LNCAP (cell line): ENCODE data around the gene TMCC1.

Experiments
- CTCF ChIP-seq: fragments of 450-650 bp; IDR thresholded peaks from 2 replicates; pipeline ENCODE4 v1.5.1; 2017; ENCODE audit warnings: mild to moderate bottlenecking

Gene TMCC1

GRCh38 chr3:129599073-129599472 is 294.4 kb downstream of the TMCC1 start:
- no peak for TF ChIP-seq CTCF

GRCh38 chr3:129598484-129598883 is 295.0 kb downstream of the TMCC1 start:
- no peak for TF ChIP-seq CTCF

- TF ChIP-seq CTCF, result no peak
These were observed 295.5 kb downstream of the TMCC1 start for GRCh38 chr3:129598000-129598381.
